ENCODE measurements around the gene PRR3. TPM values are rescaled to one million over a fixed set of nuclear protein-coding genes. Genes with fewer than 3 reads are reported as not detected.

The PRR3 gene
- total and polyA plus RNA-seq, 2 of the 13 experiments (the other 11 are each of a cell fraction or from before 2014, with no cell fraction given): 14.6 to 21.2 TPM

DNA sequence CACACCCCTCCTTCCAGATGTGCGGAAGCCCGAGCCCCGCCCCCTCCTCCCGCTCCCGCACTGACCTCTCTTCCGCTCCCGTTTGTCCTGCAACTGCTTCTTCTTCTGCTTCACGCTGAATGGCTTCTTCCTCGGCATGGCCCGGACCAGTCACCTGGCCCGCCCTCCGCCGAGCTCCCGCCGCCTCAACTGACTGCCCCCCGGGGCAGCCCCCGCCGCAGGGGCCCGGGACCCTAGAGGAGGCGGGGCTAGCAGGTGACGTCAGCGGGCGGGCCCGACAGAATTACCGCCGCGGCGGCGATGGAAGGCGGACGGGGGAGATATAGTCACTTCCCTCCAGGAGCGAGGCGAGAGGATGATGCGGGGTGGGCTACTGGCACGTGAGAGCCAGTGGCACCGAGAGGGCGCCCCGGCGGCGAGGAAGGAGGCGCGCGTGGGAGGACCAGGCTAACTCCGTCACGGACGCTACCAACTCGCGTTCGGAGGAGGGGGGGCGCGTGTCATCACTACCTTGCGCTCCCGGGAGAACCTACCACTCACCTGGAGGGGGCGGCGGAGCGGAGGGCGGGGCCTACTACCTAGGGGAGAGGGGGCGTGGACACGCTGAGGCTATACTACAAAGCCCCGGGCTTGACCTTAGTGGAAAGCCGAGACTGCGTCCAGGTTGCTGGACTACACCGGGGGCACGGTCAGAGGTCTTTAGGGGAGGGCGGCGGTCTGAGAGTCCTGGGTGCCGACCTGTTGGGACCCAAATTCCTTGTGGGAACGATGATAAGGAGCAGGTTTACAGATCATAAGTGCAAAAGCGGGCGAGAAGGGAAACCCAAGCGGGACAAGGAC, 809 bp upstream of the PRR3 start, which contains the start of gene GNL1 (continued):
- TF ChIP-seq, protein P1, sequence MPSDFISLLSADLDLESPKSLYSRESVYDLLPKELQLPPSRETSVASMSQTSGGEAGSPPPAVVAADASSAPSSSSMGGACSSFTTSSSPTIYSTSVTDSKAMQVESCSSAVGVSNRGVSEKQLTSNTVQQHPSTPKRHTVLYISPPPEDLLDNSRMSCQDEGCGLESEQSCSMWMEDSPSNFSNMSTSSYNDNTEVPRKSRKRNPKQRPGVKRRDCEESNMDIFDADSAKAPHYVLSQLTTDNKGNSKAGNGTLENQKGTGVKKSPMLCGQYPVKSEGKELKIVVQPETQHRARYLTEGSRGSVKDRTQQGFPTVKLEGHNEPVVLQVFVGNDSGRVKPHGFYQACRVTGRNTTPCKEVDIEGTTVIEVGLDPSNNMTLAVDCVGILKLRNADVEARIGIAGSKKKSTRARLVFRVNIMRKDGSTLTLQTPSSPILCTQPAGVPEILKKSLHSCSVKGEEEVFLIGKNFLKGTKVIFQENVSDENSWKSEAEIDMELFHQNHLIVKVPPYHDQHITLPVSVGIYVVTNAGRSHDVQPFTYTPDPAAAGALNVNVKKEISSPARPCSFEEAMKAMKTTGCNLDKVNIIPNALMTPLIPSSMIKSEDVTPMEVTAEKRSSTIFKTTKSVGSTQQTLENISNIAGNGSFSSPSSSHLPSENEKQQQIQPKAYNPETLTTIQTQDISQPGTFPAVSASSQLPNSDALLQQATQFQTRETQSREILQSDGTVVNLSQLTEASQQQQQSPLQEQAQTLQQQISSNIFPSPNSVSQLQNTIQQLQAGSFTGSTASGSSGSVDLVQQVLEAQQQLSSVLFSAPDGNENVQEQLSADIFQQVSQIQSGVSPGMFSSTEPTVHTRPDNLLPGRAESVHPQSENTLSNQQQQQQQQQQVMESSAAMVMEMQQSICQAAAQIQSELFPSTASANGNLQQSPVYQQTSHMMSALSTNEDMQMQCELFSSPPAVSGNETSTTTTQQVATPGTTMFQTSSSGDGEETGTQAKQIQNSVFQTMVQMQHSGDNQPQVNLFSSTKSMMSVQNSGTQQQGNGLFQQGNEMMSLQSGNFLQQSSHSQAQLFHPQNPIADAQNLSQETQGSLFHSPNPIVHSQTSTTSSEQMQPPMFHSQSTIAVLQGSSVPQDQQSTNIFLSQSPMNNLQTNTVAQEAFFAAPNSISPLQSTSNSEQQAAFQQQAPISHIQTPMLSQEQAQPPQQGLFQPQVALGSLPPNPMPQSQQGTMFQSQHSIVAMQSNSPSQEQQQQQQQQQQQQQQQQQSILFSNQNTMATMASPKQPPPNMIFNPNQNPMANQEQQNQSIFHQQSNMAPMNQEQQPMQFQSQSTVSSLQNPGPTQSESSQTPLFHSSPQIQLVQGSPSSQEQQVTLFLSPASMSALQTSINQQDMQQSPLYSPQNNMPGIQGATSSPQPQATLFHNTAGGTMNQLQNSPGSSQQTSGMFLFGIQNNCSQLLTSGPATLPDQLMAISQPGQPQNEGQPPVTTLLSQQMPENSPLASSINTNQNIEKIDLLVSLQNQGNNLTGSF (CRISPR knock-in tag; IDR thresholded peaks at IDR 0.05): no peak
- no peak for TF ChIP-seq SUZ12 (IDR thresholded peaks at IDR 0.05; ENCODE audit: low read depth, low read length)
- TF ChIP-seq, protein P2, sequence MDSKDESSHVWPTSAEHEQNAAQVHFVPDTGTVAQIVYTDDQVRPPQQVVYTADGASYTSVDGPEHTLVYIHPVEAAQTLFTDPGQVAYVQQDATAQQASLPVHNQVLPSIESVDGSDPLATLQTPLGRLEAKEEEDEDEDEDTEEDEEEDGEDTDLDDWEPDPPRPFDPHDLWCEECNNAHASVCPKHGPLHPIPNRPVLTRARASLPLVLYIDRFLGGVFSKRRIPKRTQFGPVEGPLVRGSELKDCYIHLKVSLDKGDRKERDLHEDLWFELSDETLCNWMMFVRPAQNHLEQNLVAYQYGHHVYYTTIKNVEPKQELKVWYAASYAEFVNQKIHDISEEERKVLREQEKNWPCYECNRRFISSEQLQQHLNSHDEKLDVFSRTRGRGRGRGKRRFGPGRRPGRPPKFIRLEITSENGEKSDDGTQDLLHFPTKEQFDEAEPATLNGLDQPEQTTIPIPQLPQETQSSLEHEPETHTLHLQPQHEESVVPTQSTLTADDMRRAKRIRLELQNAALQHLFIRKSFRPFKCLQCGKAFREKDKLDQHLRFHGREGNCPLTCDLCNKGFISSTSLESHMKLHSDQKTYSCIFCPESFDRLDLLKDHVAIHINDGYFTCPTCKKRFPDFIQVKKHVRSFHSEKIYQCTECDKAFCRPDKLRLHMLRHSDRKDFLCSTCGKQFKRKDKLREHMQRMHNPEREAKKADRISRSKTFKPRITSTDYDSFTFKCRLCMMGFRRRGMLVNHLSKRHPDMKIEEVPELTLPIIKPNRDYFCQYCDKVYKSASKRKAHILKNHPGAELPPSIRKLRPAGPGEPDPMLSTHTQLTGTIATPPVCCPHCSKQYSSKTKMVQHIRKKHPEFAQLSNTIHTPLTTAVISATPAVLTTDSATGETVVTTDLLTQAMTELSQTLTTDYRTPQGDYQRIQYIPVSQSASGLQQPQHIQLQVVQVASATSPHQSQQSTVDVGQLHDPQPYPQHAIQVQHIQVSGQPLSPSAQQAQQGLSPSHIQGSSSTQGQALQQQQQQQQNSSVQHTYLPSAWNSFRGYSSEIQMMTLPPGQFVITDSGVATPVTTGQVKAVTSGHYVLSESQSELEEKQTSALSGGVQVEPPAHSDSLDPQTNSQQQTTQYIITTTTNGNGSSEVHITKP (CRISPR knock-in tag; IDR thresholded peaks at IDR 0.05; ENCODE audit: low read depth): peak; percentile 99
- TF ChIP-seq, protein P3, sequence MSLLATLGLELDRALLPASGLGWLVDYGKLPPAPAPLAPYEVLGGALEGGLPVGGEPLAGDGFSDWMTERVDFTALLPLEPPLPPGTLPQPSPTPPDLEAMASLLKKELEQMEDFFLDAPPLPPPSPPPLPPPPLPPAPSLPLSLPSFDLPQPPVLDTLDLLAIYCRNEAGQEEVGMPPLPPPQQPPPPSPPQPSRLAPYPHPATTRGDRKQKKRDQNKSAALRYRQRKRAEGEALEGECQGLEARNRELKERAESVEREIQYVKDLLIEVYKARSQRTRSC (CRISPR knock-in tag; IDR thresholded peaks at IDR 0.05; ENCODE audit: low read depth): no peak; the same call in 1 of the 2 replicates
- no peak for TF ChIP-seq ZNF431 (CRISPR knock-in tag; IDR thresholded peaks at IDR 0.05; ENCODE audit: borderline replicate concordance, low read depth)
- TF ChIP-seq GABPB1 (CRISPR knock-in tag; IDR thresholded peaks at IDR 0.05): peak; percentile 41; the same call in 1 of the 2 replicates
- TF ChIP-seq FOXK1 (CRISPR knock-in tag; IDR thresholded peaks at IDR 0.05; ENCODE audit: borderline replicate concordance, low read depth): no peak; the same call in 1 of the 2 replicates
- TF ChIP-seq ZNF652 (CRISPR knock-in tag; IDR thresholded peaks at IDR 0.05; ENCODE audit: borderline replicate concordance, low read depth): no peak
- no peak; the same call in 1 of the 2 replicates for TF ChIP-seq FOXM1 (CRISPR knock-in tag; IDR thresholded peaks at IDR 0.05)
- TF ChIP-seq ZFP36L1 (CRISPR knock-in tag; IDR thresholded peaks at IDR 0.05): peak; percentile 95
- TF ChIP-seq SP140L (CRISPR knock-in tag; IDR thresholded peaks at IDR 0.05; ENCODE audit: borderline replicate concordance): no peak
- TF ChIP-seq CENPT (CRISPR knock-in tag; IDR thresholded peaks at IDR 0.05; ENCODE audit: low read depth): peak; percentile 60; the same call in 1 of the 2 replicates
- TF ChIP-seq, protein P4, sequence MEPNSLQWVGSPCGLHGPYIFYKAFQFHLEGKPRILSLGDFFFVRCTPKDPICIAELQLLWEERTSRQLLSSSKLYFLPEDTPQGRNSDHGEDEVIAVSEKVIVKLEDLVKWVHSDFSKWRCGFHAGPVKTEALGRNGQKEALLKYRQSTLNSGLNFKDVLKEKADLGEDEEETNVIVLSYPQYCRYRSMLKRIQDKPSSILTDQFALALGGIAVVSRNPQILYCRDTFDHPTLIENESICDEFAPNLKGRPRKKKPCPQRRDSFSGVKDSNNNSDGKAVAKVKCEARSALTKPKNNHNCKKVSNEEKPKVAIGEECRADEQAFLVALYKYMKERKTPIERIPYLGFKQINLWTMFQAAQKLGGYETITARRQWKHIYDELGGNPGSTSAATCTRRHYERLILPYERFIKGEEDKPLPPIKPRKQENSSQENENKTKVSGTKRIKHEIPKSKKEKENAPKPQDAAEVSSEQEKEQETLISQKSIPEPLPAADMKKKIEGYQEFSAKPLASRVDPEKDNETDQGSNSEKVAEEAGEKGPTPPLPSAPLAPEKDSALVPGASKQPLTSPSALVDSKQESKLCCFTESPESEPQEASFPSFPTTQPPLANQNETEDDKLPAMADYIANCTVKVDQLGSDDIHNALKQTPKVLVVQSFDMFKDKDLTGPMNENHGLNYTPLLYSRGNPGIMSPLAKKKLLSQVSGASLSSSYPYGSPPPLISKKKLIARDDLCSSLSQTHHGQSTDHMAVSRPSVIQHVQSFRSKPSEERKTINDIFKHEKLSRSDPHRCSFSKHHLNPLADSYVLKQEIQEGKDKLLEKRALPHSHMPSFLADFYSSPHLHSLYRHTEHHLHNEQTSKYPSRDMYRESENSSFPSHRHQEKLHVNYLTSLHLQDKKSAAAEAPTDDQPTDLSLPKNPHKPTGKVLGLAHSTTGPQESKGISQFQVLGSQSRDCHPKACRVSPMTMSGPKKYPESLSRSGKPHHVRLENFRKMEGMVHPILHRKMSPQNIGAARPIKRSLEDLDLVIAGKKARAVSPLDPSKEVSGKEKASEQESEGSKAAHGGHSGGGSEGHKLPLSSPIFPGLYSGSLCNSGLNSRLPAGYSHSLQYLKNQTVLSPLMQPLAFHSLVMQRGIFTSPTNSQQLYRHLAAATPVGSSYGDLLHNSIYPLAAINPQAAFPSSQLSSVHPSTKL (CRISPR knock-in tag; IDR thresholded peaks at IDR 0.05): peak; percentile 49
- peak; percentile 63; the same call in 1 of the 2 replicates for TF ChIP-seq ZNF205 (CRISPR knock-in tag; IDR thresholded peaks at IDR 0.05)
